ENCODE results near the gene ERBB4. TPM values are rescaled to one million over a fixed set of nuclear protein-coding genes. Genes with fewer than 3 reads are reported as not detected.

Gene ERBB4
- total and polyA plus RNA-seq, 2 of the 8 experiments (the other 6 are each of a cell fraction or from before 2014, with no cell fraction given), result 0.34 to 1.3 TPM

- Histone ChIP-seq H4K5ac (ENCODE audit: insufficient read length, low read depth, low read length) (no peak overlapping the region), H3K4ac (replicated peaks; ENCODE audit: insufficient read length, low read depth, low read length) (no peak overlapping the region), H3K4me3 (ENCODE audit: extremely low read depth in 1 of 4, insufficient read depth in 2 of 4, low read depth in 3 of 4, low read length in 4 of 4) (no peak overlapping the region), H3K9ac (replicated peaks in 1 of 4; ENCODE audit: extremely low read depth in 1 of 4, low read depth in 3 of 4, low read length in 3 of 4) (no peak overlapping the region), H2BK12ac (ENCODE audit: low read depth, low read length) (no peak overlapping the region), H3K27me3 (replicated peaks in 1 of 4; ENCODE audit: control insufficient read depth in 3 of 4, extremely low read depth in 1 of 4, insufficient read depth in 3 of 4, low read length in 3 of 4) (no peaks in the 10 kb centered on the region), H3K14ac (ENCODE audit: insufficient read length) (no peak overlapping the region), H3K79me2 (ENCODE audit: control insufficient read depth in 1 of 2, insufficient read depth in 2 of 2, low read length in 2 of 2) (no peaks in the 10 kb centered on the region), H3K79me1 (ENCODE audit: low read depth, low read length) (no peaks in the 10 kb centered on the region), H2BK120ac (replicated peaks; ENCODE audit: low read depth, low read length) (no peak overlapping the region), H3K4me1 (replicated peaks in 1 of 4; ENCODE audit: control insufficient read depth in 3 of 4, insufficient read depth in 4 of 4, low read length in 3 of 4) (peaks cover 0 to 17% (median 6%) of the 10 kb centered on the region in 4 experiments; a peak in 3 of 7 replicates), H3K4me2 (ENCODE audit: insufficient read depth in 1 of 2, low read depth in 2 of 2, low read length in 2 of 2) (peak overlapping the region in 1 of 2 experiments; percentile 11; a peak in 2 of 4 replicates), H3K23ac (ENCODE audit: insufficient read length) (no peak overlapping the region), H4K20me1 (replicated peaks in 1 of 2; ENCODE audit: control insufficient read depth in 1 of 2, insufficient read depth in 2 of 2, low read length in 2 of 2) (no peaks in the 10 kb centered on the region), H3K23me2 (ENCODE audit: low read depth, low read length) (no peaks in the 10 kb centered on the region), H2BK15ac (ENCODE audit: low read length) (no peak overlapping the region), H3K27ac (ENCODE audit: low read depth, low read length) (no peak overlapping the region), H3K18ac (ENCODE audit: extremely low read depth, low read length) (no peak overlapping the region), H2AK5ac (ENCODE audit: low read depth, low read length) (no peak overlapping the region), H3K56ac (replicated peaks; ENCODE audit: insufficient read length, low read depth, low read length) (no peak overlapping the region), H3K36me3 (ENCODE audit: control insufficient read depth in 2 of 4, insufficient read depth in 4 of 4, low read length in 3 of 4) (no peaks in the 10 kb centered on the region), H3K9me3 (ENCODE audit: insufficient read depth in 2 of 2, low read depth in 1 of 2, low read length in 1 of 2) (no peaks in the 10 kb centered on the region), H2AFZ (ENCODE audit: low read length) (no peak overlapping the region), H4K8ac (ENCODE audit: extremely low read depth, insufficient read depth, low read length) (no peak overlapping the region), H2BK20ac (ENCODE audit: low read length) (no peak overlapping the region), H4K91ac (replicated peaks; ENCODE audit: insufficient read length, low read length) (no peak overlapping the region), H2BK5ac (ENCODE audit: low read depth, low read length) (no peak overlapping the region)
- no peak for TF ChIP-seq RBBP5 (IDR thresholded peaks at IDR 0.05; ENCODE audit: borderline replicate concordance, low read depth, low read length)
- TF ChIP-seq EGR1 (IDR thresholded peaks at IDR 0.05; ENCODE audit: borderline replicate concordance, low read depth, low read length), result no peak
- no peak for TF ChIP-seq EP300 (IDR thresholded peaks at IDR 0.05; ENCODE audit: borderline replicate concordance in 1 of 2, low read depth in 2 of 2, low read length in 2 of 2)
- POLR2A ChIA-PET (ENCODE audit: partially characterized antibody), result no interaction called here
- no peak for DNase-seq (ENCODE audit: low read depth in 1 of 2, low spot score in 2 of 2)
- WGBS, 2 experiments (ENCODE audit: extremely low coverage in 1 of 2, insufficient coverage in 1 of 2, insufficient read length in 1 of 2, insufficient replicate concordance in 2 of 2, low coverage in 1 of 2, low lambda C conversion rate in 2 of 2, missing lambda C conversion rate in 1 of 2), result 47% methylated on average over 2 of the region's 2 CpGs; no CpG with 5 or more reads in 1 of the 2 experiments
- no peak for FAIRE-seq
- CTCF ChIA-PET (ENCODE audit: partially characterized antibody), result interaction anchor here (0.6 to 1.4 kb wide), 2 partner anchors 15 to 108 kb away, joined by 3 to 4 read pairs; no protein-coding TSS in a partner anchor
These were observed 111.0 kb downstream of the ERBB4 start for GRCh38 chr2:212427638-212428037.
